ENCODE results near the gene DGAT2.

Gene DGAT2

DNA sequence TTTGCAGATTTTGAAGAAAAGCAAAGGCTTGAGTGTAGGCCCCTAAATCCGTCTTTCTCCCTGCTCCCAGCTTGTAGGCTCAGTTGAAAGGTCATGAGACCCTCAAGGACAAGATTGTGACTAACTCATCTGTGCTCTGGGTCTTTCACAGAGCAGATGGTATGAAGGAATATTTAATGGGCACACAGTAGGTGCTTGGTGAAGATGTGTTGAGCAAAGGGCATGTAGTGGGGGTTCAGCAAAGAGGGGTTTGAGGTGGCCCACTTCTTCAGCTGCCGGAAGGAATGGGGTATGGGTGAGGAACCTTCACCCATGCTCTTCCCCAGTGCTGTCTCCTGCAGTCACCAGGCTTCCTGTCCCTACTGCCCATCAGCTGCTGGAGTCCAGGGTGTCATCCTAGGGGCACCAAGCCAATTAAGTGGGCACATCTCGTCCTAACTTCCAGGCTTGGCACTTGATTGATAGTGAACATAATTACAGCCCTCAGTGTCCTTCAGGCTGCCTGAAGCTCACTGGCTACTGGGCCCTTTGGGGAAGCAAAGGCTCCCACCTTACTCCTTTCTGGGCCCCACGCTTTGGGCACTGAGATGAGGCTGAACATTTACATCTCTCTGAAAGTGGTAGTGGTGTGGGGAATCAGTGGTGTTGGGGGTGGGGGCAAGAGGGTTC lies 15.0 kb downstream of the DGAT2 start:
- no peak for DNase-seq (ENCODE audit: low spot score)
- TF ChIP-seq, protein P1, sequence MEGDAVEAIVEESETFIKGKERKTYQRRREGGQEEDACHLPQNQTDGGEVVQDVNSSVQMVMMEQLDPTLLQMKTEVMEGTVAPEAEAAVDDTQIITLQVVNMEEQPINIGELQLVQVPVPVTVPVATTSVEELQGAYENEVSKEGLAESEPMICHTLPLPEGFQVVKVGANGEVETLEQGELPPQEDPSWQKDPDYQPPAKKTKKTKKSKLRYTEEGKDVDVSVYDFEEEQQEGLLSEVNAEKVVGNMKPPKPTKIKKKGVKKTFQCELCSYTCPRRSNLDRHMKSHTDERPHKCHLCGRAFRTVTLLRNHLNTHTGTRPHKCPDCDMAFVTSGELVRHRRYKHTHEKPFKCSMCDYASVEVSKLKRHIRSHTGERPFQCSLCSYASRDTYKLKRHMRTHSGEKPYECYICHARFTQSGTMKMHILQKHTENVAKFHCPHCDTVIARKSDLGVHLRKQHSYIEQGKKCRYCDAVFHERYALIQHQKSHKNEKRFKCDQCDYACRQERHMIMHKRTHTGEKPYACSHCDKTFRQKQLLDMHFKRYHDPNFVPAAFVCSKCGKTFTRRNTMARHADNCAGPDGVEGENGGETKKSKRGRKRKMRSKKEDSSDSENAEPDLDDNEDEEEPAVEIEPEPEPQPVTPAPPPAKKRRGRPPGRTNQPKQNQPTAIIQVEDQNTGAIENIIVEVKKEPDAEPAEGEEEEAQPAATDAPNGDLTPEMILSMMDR (IDR thresholded peaks at IDR 0.05; ENCODE audit: borderline replicate concordance, control extremely low read depth, extremely low read depth, insufficient read depth, missing control alignments) = no peak
- in situ Hi-C loops (cut with MboI; ENCODE audit: low sequenced_read_pairs, unreplicated experiment) = no loop called here

DNA sequence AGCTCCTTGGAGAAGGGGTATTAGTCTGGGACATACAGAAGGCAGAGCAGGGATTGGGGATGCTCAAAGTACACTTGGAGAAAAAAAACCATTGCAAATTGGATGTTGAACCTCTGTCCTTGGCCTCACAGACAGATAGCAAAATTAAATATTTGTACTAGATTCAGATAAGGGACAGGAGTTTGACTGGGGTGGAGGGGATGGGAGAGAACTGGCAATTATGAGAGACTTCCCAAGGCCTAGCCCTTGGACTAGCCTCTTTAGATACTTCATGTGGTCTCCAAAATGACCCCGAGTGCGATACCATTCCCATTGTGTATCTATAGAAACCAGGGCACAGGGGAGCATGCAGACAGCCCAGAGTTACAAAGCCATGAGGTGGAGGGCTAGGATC lies 15.5 kb downstream of the DGAT2 start:
- DNase-seq (ENCODE audit: low spot score) = no peak
- in situ Hi-C loops (cut with MboI; ENCODE audit: low sequenced_read_pairs, unreplicated experiment) = no loop called here
- TF ChIP-seq, protein P1 (IDR thresholded peaks at IDR 0.05; ENCODE audit: borderline replicate concordance, control extremely low read depth, extremely low read depth, insufficient read depth, missing control alignments) = no peak

DNA sequence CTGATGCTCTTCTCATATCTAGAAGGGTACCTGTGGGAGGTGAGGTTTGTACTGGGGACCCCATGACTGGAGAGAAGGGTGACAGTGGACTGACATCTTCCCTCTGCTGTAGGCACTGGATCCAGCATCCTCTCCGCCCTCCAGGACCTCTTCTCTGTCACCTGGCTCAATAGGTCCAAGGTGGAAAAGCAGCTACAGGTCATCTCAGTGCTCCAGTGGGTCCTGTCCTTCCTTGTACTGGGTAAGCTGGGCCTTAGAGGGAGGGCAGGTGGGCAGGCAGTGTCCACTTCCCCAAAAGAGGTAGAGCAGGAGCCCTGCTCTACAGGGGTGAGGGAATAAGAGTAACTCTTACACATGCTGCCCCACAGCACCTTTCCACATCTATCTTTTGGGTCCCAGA lies 15.9 kb downstream of the DGAT2 start:
- in situ Hi-C loops (cut with MboI; ENCODE audit: low sequenced_read_pairs, unreplicated experiment) = no loop called here
- DNase-seq (ENCODE audit: low spot score) = no peak
- TF ChIP-seq, protein P1 (IDR thresholded peaks at IDR 0.05; ENCODE audit: borderline replicate concordance, control extremely low read depth, extremely low read depth, insufficient read depth, missing control alignments) = no peak

DNA sequence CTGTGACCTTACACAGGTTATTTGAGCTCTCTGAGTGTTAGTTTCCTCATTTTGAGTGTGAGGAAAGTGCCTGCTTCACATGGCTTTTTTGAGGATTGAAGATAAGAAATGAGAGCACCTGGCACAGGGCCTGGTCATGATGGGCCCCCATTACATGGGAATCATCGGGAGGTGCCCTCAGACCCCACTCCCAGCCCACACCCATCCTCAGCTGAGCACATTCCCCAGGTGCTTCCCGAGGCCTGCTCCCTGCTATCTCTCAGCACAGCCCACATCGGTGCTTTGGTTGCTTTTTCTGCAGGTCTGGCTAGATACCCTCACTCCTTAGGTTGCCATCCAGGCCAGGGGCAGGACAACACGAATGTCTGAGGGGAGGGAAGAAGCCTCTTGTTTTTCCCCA lies 16.6 kb downstream of the DGAT2 start:
- TF ChIP-seq, protein P1 (IDR thresholded peaks at IDR 0.05; ENCODE audit: borderline replicate concordance, control extremely low read depth, extremely low read depth, insufficient read depth, missing control alignments) = no peak
- in situ Hi-C loops (cut with MboI; ENCODE audit: low sequenced_read_pairs, unreplicated experiment) = no loop called here
- no peak for DNase-seq (ENCODE audit: low spot score)

DNA sequence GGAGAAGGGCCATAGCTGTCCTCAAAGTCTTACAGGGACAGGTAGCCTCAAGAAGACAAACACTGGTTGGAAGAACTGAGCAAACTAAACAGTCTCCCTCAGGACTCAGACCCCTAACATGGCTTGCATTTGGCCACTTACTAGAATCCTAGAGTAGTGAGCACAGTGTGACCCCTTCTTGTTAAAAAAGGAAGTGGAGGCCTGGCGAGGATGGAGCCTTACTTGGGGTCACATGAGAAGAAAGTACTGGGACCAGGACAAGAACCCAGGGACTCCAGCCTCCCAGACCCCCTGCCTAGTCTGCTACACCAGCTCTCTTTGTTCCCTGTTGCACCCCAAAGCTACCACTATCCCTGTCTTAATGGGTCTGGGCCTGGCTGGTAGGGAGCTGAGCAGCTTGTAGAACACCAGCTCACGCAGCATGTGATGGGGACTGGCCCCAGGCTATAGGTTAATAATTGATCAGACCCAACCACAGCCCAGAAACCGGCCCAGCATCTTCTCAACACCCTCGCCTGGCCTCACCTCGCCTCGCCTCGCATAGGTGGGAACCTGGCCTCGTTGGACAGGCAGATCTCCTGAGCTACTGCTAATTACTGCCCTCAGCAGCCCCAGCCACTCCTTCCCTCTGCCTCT lies 17.6 kb downstream of the DGAT2 start:
- in situ Hi-C loops (cut with MboI; ENCODE audit: low sequenced_read_pairs, unreplicated experiment) = no loop called here
- DNase-seq (ENCODE audit: low spot score) = no peak
- TF ChIP-seq, protein P1 (IDR thresholded peaks at IDR 0.05; ENCODE audit: borderline replicate concordance, control extremely low read depth, extremely low read depth, insufficient read depth, missing control alignments) = no peak

DNA sequence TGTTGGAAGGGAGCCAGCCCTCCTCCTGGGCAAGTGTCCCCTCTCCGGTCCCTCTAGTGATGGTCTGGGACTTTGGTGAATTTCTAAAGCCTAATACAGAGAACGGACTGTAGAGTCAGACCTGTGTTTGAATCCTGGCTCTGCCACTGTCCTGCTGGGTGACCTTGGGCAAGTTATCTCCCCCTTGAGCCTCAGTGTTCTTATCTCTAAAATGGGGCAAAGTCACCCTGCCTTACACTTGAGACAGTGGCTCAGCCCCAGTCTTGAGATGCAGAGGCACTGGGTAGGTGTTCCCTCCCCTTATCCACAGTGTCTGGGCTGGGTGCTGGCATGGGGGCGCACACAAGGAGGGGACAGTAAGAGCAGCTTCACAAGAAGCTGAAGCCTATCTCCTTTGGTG lies 20.9 kb downstream of the DGAT2 start:
- no peak for DNase-seq (ENCODE audit: low spot score)
- in situ Hi-C loops (cut with MboI; ENCODE audit: low sequenced_read_pairs, unreplicated experiment) = no loop called here
- TF ChIP-seq, protein P1 (IDR thresholded peaks at IDR 0.05; ENCODE audit: borderline replicate concordance, control extremely low read depth, extremely low read depth, insufficient read depth, missing control alignments) = no peak

Data from GM13976 (cell line).